ENCODE results near the gene IKZF1.

DNA sequence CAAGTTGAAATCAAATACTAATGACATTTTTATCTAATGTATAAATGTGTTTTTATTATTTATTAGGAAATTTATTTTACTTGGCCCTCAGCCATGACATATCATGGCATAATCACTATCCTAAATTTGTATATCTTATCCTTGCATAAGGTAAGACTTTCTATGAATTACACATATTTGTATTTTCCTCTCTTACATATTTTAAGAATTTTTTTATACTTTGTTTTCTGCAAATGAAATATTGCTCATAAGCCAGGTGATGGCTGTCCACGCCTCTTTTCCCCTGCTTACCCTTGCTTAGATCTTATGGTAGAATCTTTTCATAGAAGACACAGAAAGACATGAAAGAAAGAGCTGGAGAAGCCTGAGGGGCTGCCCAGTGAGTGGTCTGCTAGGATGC, 48.2 kb downstream of the IKZF1 start:
- TF ChIP-seq, protein P1, sequence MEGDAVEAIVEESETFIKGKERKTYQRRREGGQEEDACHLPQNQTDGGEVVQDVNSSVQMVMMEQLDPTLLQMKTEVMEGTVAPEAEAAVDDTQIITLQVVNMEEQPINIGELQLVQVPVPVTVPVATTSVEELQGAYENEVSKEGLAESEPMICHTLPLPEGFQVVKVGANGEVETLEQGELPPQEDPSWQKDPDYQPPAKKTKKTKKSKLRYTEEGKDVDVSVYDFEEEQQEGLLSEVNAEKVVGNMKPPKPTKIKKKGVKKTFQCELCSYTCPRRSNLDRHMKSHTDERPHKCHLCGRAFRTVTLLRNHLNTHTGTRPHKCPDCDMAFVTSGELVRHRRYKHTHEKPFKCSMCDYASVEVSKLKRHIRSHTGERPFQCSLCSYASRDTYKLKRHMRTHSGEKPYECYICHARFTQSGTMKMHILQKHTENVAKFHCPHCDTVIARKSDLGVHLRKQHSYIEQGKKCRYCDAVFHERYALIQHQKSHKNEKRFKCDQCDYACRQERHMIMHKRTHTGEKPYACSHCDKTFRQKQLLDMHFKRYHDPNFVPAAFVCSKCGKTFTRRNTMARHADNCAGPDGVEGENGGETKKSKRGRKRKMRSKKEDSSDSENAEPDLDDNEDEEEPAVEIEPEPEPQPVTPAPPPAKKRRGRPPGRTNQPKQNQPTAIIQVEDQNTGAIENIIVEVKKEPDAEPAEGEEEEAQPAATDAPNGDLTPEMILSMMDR (IDR thresholded peaks at IDR 0.05): no peak
- TF ChIP-seq POLR2A (IDR thresholded peaks at IDR 0.05): no peak
- TF ChIP-seq POLR2AphosphoS5 (IDR thresholded peaks at IDR 0.05): no peak
